ENCODE results near the gene ITGAL. TPM values are rescaled to one million over a fixed set of nuclear protein-coding genes. Genes with fewer than 3 reads are reported as not detected.

The ITGAL gene
- total and polyA plus RNA-seq, 2 donors (not counting 1 experiment from before 2014, with no cell fraction given) = 110 to 184 TPM

DNA sequence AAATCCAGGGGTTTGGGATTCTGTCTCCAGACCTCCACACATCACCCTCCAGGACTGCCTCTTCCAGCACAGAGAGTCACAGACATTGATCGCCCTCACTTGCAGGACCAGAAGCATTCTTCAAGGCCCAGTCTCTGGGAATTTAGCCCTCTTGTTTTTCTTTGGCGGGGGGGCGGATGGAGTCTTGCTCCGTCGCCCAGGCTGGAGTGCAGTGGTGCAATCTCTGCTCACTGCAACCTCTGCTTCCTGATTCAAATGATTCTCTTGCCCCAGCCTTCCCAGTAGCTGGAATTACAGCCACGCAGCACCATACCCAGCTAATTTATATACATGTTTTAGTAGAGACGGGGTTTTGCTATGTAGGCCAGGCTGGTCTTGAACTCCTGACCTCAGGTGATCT is 8.5 kb upstream of the ITGAL start:
- no peak overlapping the region for H3K27ac Mint-ChIP-seq
- intact Hi-C loops (cut with micrococcal nuclease) = no loop called here
- no peak overlapping the region for H3K9ac ChIP-seq (ENCODE audit: low read length)
- 100% methylated on average over 6 of the region's 7 CpGs for WGBS (ENCODE audit: insufficient coverage)
- ChIA-PET CTCF (interaction anchor here (0.6 to 1.4 kb wide), 3 partner anchors 13 to 63 kb away, joined by 3 to 4 read pairs (median 3); no protein-coding TSS in a partner anchor), POLR2A (interaction anchor here (0.5 to 0.7 kb wide), 4 partner anchors 11 to 662 kb away, joined by 3 to 11 read pairs (median 6); no protein-coding TSS in a partner anchor)
- ATAC-seq (ENCODE audit: low read depth) (no peak), DNase-seq (no peak)
- H3K4me1 ChIP-seq (ENCODE audit: control insufficient read depth in 2 of 2, insufficient read depth in 2 of 2, low read length in 2 of 2) = peaks cover 5 to 24% of the 10 kb centered on the region in 2 donors
- no peak overlapping the region for H2AFZ ChIP-seq (ENCODE audit: insufficient read depth, low read depth, low read length, poor library complexity, severe bottlenecking)
- no peak overlapping the region for H3K4me3 ChIP-seq (ENCODE audit: control extremely low read depth in 1 of 5, extremely low read depth in 1 of 5, insufficient read depth in 1 of 5, low read depth in 2 of 5, low read length in 4 of 5)
- no peaks in the 10 kb centered on the region for H3K36me3 ChIP-seq (replicated peaks in 1 of 2; ENCODE audit: control extremely low read depth in 1 of 2, control insufficient read depth in 1 of 2, extremely low read depth in 1 of 2, insufficient read depth in 2 of 2, low read length in 1 of 2)
- H4K20me1 ChIP-seq (ENCODE audit: control insufficient read depth, insufficient read depth, low read length, poor library complexity, severe bottlenecking) = no peaks in the 10 kb centered on the region
- H3K79me2 ChIP-seq (ENCODE audit: control insufficient read depth, insufficient read depth, low read length) = no peaks in the 10 kb centered on the region
- H3K27me3 ChIP-seq (replicated peaks in 1 of 4; ENCODE audit: control extremely low read depth in 1 of 4, control insufficient read depth in 3 of 4, insufficient read depth in 4 of 4, low read length in 3 of 4) = no peaks in the 10 kb centered on the region
- H3K4me3 Mint-ChIP-seq = no peak overlapping the region
- no peaks in the 10 kb centered on the region for H3K9me3 ChIP-seq (ENCODE audit: control extremely low read depth in 1 of 3, control insufficient read depth in 2 of 3, insufficient read depth in 1 of 3, low read length in 2 of 3)
- H3K4me2 ChIP-seq (replicated peaks; ENCODE audit: low read depth, low read length, poor library complexity, severe bottlenecking) = no peak overlapping the region
- no peak overlapping the region for H3K27ac ChIP-seq (ENCODE audit: low read length in 2 of 2)
- no peaks in the 10 kb centered on the region for H3K9me3 Mint-ChIP-seq (ENCODE audit: insufficient read depth)
- no peaks in the 10 kb centered on the region for H3K27me3 Mint-ChIP-seq
- peaks cover 12% of the 10 kb centered on the region for H3K4me1 Mint-ChIP-seq
- TF ChIP-seq EZH2 (IDR thresholded peaks at IDR 0.05; ENCODE audit: borderline replicate concordance, insufficient read depth, low read depth, low read length, poor library complexity, severe bottlenecking) = no peak
- TF ChIP-seq, protein P1, sequence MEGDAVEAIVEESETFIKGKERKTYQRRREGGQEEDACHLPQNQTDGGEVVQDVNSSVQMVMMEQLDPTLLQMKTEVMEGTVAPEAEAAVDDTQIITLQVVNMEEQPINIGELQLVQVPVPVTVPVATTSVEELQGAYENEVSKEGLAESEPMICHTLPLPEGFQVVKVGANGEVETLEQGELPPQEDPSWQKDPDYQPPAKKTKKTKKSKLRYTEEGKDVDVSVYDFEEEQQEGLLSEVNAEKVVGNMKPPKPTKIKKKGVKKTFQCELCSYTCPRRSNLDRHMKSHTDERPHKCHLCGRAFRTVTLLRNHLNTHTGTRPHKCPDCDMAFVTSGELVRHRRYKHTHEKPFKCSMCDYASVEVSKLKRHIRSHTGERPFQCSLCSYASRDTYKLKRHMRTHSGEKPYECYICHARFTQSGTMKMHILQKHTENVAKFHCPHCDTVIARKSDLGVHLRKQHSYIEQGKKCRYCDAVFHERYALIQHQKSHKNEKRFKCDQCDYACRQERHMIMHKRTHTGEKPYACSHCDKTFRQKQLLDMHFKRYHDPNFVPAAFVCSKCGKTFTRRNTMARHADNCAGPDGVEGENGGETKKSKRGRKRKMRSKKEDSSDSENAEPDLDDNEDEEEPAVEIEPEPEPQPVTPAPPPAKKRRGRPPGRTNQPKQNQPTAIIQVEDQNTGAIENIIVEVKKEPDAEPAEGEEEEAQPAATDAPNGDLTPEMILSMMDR (IDR thresholded peaks at IDR 0.05) = no peak

- Histone ChIP-seq H3K4me1 (ENCODE audit: control insufficient read depth in 2 of 2, insufficient read depth in 2 of 2, low read length in 2 of 2) (peaks cover 42 to 48% of the 10 kb centered on the region in 2 donors), H3K4me3 (ENCODE audit: control extremely low read depth in 1 of 5, extremely low read depth in 1 of 5, insufficient read depth in 1 of 5, low read depth in 2 of 5, low read length in 4 of 5) (no peak overlapping the region), H4K20me1 (ENCODE audit: control insufficient read depth, insufficient read depth, low read length, poor library complexity, severe bottlenecking) (no peaks in the 10 kb centered on the region), H3K27me3 (replicated peaks in 1 of 4; ENCODE audit: control extremely low read depth in 1 of 4, control insufficient read depth in 3 of 4, insufficient read depth in 4 of 4, low read length in 3 of 4) (no peaks in the 10 kb centered on the region), H3K79me2 (ENCODE audit: control insufficient read depth, insufficient read depth, low read length) (peaks cover 22% of the 10 kb centered on the region), H3K9me3 (ENCODE audit: control extremely low read depth in 1 of 3, control insufficient read depth in 2 of 3, insufficient read depth in 1 of 3, low read length in 2 of 3) (no peaks in the 10 kb centered on the region), H3K4me2 (replicated peaks; ENCODE audit: low read depth, low read length, poor library complexity, severe bottlenecking) (peak overlapping the region; percentile 94), H3K27ac (ENCODE audit: low read length in 2 of 2) (peak overlapping the region; percentile 70 to 82), H3K36me3 (replicated peaks in 1 of 2; ENCODE audit: control extremely low read depth in 1 of 2, control insufficient read depth in 1 of 2, extremely low read depth in 1 of 2, insufficient read depth in 2 of 2, low read length in 1 of 2) (peaks cover 0 to 7% of the 10 kb centered on the region in 2 experiments), H2AFZ (ENCODE audit: insufficient read depth, low read depth, low read length, poor library complexity, severe bottlenecking) (peak overlapping the region; percentile 38), H3K9ac (ENCODE audit: low read length) (no peak overlapping the region)
- 100% methylated on average over 1 of the region's 3 CpGs for WGBS (ENCODE audit: insufficient coverage)
- TF ChIP-seq, protein P1 (IDR thresholded peaks at IDR 0.05) = no peak
- TF ChIP-seq EZH2 (IDR thresholded peaks at IDR 0.05; ENCODE audit: borderline replicate concordance, insufficient read depth, low read depth, low read length, poor library complexity, severe bottlenecking) = no peak
- ChIA-PET POLR2A (interaction anchor here (0.6 to 5.7 kb wide), 3 partner anchors 9 to 23 kb away, joined by 3 to 74 read pairs (median 5); no protein-coding TSS in a partner anchor), CTCF (interaction anchor here (0.7 to 6.5 kb wide), 5 partner anchors 8 to 126 kb away, joined by 3 to 77 read pairs (median 4); partner anchors contain the start of genes DCTPP1 and SEPHS2)
- H3K9me3 Mint-ChIP-seq (ENCODE audit: insufficient read depth) = no peaks in the 10 kb centered on the region
- H3K27me3 Mint-ChIP-seq = no peaks in the 10 kb centered on the region
- no peak for ATAC-seq (ENCODE audit: low read depth)
- intact Hi-C loops (cut with micrococcal nuclease) = loop anchor here (5.0 kb wide), 2 partner anchors 38 to 93 kb away; partner anchors contain the start of gene DCTPP1
- peak overlapping the region; percentile 88 for H3K27ac Mint-ChIP-seq
- peak overlapping the region; percentile 44 for H3K4me3 Mint-ChIP-seq
- no peak for DNase-seq
- H3K4me1 Mint-ChIP-seq = peaks cover 39% of the 10 kb centered on the region
These were observed 2.4 kb upstream of the ITGAL start for GRCh38 chr16:30470170-30470512.

Measured in B cell (primary cell).